SK-MEL-5 (cell line): Measurements from ENCODE around the gene MEF2D. TPM values are rescaled to one million over a fixed set of nuclear protein-coding genes. Genes with fewer than 3 reads are reported as not detected.

ENCODE experiments used
- DNase-seq: peaks from one replicate; pipeline ENCODE4 v3.0.0-alpha.2; 2016; ENCODE audit warnings: low read depth, low spot score
- in situ Hi-C: cut with HindIII; loops from 2 replicates; pipeline ENCODE4 v1.10.0; 2016; ENCODE audit warnings: low sequenced_read_pairs, high pct_unique_total_duplicates, low pct_unique_long_range_greater_than_20kb
- total RNA-seq: library from RNA; depleted of rRNA; stranded (reverse); fragments of >200 nt; shearing (Covaris generic); gene quantifications from 2 replicates; pipeline ENCODE4 v1.2.3, GENCODE V29; 2014

MEF2D gene
- total RNA-seq, 1 experiment from 2014 or later, result 19.9 TPM

DNA sequence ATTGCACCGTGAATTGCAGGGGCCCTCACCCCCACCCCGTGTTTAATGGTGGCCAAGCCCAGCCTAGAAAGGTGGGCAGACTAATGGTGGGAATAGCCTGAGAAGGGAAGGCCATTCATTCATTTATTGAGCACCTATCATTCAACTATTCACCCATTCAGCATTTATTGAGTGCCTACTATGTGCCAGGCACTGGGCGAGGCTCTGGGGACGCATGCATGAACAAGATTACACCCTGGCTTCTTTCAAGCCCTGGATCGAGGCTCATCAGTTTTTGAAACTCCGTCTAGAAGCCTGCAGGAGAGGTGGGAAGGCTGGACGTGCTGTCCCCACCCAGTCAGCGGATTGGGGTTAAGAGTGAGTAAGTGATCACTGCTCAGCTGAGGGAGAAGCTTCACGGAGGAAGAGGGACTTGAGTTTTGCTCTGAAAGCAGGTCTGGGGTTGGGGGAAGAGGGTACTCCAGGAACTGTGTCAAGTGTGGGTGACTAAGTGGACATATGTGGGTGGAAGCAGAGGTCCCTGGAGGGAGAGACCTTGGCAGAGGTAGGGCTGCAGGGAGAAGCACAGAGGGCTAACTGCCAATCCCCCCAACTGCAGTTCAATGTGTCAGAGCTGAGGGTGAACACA is 35.6 kb downstream of the MEF2D start:
- no peak for DNase-seq
- in situ Hi-C loops, result no loop called here

DNA sequence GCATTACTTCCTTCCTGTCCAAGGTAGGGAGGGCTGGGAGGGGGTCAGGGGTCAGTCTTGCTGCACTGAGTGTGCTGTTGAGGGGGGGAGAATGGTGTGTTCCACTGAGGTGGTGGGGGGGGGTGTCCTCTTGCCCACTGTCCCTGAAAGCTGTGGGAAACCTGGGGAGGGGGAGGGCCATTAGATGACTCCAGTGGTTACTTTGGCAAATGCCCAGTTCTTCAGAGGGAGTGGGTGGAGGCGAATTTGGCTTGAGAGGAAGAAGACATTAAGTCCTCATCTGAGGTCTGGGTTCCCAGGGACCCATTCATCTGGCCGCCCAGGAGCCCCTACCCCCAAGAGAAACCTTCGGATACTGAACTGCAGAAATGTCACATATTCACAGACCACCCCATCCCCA is 36.2 kb downstream of the MEF2D start:
- in situ Hi-C loops, result no loop called here
- DNase-seq, result no peak

DNA sequence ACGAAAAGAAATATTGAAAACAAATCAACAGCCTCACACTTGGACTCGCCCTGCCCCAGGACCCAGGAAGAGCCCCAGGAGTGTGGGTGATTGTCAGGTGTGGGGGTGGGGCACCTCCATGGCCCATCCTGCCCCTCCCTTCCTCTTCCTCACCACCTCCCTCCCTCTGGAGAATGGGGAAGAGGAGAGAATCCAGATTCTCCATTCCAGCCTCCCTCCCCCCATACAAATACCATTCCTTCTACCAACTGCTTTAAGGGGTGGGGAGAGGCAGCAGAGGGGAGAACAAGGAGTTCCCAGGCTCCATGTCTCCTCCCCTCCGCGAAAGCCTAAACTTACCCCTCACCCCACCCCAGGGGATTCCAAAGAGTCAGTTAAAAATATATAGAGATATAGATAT is 36.7 kb downstream of the MEF2D start:
- DNase-seq, result no peak
- in situ Hi-C loops, result no loop called here

DNA sequence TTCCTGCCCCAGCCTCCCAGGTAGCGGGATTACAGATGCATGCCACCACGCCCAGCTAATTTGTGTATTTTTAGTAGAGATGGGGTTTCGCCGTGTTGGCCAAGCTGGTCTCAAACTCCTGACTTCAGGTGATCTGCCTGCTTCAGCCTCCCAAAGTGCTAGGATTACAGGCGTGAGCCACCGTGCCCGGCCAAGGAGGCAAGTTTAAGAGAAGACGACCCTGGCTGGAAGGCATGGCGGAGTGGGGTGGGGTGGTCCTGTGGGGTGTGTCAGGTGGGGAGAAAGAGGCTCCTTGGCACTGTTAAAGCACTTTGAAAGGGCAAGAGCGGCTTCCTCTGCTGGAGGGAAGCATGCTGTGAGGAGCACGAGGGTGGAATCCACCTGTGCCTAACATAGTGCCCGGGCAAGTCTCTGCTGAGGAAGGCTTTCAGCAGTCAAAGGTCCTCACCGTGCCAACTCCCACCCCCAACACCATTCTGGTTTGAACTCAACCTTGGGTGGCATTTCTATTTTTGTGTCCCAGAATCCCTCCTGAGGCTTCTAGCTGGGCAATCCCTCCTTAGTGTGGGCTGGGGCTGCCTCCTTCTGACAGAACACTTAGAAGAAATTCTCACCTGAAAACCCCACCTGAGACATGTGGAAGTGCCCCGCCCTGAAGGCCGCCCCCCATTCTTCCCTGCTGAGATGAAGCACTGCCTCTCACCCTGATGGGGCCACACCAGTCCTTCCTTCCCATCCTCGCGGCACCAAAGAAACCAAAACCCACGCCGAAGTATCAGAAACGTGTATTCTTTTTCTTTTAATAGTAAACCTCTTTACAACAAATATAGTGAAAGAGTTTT is 37.4 kb downstream of the MEF2D start:
- in situ Hi-C loops, result no loop called here
- DNase-seq, result no peak

DNA sequence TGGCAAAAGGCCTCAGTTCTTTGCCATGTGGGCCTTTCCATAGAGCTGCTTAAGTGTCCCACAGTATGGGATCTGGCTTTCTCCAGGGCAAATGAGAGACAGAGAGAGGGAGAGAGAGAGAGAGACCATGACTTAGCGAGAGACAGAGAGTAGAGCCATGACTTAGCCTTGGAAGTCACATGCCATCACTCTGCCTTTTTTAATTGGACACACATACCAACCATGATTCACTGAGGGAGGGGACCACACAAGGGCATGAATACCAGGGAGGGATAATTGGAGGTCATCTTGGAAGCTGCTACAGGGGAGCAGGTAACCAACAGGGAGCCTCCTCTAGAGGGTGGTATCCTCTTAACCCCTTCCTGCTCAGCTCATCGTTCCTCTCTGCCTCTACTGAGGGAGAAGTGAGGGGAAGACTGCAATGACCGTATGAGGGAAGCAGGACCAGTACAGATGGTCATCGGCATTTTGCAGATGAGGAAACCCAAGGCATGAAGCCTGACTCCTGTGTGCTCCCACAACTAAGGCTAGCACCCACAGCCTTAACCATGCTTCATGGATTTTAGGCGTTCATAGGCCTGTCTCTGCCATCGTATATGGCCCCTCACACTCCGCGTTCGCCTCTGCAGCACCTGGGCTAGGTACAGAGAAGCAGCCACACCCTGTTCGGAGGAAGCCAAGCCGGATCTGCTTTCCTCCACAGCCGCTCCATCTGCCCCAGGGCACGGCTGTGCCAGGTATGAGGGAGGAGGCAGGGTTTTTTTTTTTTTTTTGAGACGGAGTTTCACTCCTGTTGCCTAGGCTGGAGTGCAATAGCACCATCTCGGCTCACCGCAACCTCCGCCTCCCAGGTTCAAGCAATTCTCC is 38.6 kb downstream of the MEF2D start:
- in situ Hi-C loops, result no loop called here
- DNase-seq, result no peak

DNA sequence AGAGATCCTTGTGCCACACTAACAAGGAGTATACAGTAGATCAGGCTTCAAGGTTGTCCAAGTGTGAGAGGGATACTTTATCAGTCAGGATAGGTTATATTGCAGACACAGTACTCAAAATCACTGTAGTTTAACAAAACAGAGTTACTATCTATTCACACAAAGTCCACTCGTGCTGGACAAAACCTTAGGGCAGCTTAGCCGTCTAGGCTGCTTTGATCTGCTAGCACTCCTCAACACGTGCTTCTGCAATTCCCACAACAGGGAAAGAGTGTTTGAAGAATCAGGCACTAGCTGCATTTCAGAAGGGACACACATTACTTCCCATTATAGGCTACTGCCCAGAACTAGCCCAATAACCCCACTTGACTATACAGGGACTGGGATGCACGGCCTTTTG is 39.5 kb downstream of the MEF2D start:
- in situ Hi-C loops, result no loop called here
- no peak for DNase-seq

DNA sequence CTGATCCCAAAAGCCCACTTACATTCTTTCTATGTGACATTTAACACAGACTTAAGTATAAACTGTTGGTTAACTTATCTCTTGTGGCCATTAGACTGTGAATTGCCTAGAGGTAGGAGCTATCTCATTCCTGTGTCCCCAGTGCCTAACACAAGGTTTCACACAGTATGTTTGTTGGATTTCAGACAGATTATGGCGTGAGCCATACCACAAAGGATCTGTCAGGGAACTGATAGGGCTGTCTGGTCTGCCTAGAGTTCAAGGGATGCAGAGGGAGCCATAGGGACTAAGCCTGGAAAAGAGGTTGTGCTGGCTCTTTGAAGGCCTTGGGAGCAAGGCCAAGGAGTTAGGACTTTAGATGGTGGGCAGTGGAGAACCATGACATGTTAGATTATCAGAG is 40.0 kb downstream of the MEF2D start:
- no peak for DNase-seq
- in situ Hi-C loops, result no loop called here

DNA sequence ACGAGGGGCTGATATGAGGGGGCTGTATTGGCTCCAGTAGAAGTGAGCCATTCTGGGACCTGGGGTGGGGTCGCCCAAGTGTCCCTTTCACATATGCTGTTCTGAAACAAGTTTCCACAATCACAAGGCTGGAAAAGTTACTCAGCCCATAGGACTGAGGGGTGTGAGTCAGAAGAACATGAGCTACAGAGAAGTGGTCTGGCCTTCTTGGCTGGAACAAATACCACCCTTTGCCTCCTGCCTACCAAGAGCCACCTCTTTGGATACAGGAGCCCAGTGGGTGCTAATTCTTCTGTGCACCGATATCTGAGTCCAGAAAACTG is 42.4 kb downstream of the MEF2D start:
- in situ Hi-C loops, result no loop called here
- peak; percentile 44 for DNase-seq

DNA sequence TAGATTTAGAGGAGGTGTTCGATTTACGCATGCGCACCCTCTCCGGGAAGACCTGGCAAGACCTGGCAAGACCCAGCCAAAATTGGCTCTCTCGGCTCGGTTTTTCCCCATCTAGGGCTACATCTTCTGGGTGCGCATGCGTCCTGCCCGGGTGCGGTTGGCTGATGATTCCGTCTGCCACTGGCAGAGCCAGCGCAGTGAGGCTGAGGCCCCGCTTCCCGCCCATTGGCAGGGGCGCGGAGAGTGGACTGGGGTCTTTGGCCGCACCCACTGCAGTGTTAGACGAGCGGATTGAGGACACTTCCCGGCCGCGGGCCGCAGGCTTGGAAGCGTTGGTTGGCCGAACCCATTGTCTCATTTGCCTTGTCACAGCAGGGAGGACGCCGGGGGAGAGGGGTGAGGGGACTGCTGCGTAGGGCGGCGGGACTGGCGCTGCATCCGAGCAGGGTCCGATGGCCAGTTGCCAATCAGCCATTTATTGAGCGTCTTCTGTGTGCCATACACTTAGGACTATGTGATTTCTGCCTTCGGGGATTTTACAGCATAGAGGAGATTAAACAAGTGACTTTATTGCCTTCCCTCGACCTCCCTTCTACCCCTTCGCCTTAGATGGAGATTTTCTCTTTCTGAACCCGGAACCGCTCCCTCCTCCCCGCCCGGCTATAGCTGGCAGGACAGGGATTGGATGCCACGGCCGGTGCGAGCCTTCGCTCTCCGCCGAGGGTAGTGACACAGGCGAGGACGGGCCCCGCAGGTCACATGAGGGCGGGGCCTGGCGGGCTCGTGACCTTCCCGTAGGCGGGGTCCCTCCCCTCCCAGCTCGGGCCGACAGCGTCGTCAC is 43.7 kb downstream of the MEF2D start:
- DNase-seq, result peak; percentile 99
- in situ Hi-C loops, result no loop called here

DNA sequence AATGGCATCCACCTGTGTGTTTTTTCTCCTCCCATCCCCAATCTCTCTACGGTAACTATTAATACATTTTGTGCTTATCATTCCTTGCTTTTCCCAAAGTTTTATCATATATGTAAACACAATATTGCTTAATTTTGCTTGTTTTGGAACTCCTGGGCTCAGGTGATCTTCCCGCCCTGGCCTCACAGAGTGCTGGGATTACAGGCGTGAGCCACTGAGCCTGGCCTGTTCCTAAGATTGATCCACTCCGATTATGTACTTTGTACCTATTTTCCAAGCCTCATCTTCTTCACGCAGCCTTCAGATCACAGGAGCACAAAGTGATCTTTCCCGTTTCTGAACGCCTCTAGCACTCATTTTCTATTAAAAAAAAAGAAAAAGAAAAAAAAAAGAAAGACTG is 45.2 kb downstream of the MEF2D start:
- no peak for DNase-seq
- in situ Hi-C loops, result no loop called here

DNA sequence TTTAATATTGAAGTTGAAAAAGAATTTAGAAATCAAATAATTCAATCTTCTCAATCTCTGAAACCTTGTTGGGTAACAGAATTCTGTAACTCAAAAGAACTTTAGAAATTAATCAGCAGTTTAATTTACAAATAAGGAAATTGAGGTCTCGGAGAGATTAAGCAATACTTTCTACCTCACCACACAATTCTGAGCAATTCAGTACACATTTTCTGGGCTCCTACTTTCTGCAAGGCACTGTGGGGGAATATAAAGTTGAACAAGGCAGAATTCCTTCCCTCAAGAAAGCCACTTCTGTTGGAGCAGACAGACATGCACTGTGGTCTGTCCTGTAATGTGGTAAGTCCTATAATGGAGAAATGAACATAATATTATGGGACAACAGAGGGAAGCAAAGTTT is 47.7 kb downstream of the MEF2D start:
- DNase-seq, result no peak
- in situ Hi-C loops, result no loop called here

DNA sequence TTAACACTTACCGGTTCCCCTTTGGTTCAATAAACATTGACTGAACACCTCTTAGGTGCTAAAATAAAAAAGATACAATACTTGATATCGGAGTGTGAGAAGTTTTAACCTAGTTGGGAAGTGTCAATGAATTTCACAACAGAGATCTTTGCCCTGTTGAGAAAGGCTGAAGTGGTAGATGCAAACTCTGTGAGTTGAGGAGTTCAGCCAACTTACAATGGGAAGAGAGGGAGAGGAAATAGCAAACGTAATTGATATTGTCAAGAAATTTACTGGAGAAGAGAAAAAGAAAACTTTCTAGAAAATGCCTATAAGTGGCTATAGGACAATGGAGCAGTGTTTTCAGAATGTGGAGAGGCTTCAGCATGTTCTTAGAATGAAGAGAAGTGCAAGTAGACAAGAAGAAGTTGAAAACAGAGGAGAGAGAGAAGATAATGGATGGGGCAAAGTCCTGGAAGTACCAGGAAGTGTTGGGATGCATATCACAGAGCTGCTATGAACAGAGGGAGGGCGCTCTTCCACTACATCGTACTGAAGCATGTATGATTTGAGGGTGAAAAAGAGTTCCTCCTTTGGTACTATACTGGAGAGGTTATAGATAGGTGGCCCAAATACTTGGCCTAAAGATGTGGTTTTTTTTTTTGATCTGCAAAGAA is 48.9 kb downstream of the MEF2D start:
- no peak for DNase-seq

DNA sequence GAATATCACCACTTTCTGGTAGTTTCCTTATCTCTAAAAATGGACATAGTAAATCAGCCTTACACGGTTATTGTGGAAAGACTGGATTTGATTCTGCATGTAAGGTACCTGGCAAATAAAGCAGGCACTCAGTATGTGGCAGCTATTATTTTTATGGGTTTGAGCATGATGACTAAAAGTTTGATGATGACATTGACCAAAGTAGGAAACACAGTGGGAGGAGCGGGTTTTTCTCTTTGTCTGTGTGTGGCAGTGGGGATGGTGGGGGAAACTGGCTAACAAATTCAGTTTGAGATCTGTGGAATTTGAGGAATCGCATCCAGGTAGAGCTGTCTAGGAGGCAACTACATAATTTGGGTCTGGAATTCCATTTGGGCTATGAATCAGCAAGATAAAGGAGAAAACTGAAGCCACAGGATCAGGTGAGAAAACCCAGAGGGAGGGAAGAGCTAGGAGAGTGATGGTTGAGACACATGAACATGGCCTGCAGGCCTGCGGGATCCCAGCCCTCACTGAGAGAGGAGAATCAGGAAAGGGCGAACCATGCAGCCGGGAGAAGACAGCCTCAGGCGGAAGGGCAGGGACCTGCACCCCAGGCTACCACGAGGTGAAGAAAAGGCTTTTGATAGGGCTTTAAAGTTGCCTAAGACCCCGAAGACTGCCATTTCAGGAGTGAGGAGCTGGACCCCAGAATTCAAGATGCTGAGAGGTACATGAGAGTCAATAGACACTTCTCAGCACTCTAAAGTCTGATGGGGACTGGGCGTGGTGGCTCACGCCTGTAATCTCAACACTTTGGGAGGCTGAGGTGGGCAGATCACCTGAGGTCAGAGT is 52.2 kb downstream of the MEF2D start:
- in situ Hi-C loops, result no loop called here
- DNase-seq, result no peak

More for the DNA sequence above, 48.9 kb downstream of the MEF2D start:
- in situ Hi-C loops, result no loop called here

DNA sequence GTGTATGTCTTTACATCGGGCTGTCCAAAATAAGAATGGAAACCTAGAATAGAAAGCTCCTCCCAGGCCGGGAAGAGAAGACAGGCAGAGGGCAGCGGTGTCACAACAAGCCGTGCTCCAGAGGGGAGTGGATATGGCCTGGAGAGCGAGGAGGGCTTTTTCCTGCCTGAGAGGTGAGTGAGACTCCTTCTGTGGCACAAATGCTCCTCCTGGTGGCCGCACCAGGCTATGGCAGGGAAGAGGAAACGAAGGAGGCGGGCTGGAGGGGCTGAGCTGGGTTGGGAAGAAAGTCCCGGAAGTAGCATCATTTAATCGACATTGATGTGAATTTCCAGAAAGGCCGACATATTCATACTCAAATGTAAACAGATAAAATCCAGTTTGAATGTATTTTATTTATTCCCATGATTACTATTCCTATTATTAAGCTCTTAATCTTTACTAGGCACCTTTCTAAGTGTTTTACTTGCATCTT is 54.7 kb downstream of the MEF2D start:
- in situ Hi-C loops, result no loop called here
- peak; percentile 92 for DNase-seq

DNA sequence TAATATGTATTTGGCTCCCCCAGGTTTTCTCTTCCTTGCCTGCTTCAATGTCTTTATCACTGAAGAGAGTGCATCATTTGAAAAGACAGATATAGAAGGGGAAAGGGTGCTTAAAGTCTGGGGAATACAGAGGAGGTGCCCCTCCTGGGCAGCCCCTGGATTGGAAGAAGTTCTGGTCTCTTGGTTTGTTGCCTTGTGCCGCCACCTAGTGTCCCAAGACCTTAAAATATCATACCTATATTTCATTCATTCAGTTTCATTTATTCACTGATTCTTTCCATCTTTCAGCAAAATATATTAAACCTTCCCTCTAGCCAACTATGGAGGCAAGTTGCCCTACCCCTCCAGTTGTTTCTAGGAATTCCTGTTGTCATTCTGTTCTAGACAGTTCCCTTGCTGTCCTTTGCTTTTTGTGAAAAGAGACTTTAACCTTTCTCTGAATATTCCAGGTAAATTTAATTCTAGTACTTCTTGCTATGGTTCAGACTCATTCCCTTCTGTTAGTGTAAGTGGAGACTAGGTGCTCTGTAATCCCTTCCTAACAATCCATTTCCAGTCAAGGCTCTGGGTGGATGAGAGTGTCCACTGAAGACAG is 56.1 kb downstream of the MEF2D start:
- peak; percentile 65 for DNase-seq
- in situ Hi-C loops, result no loop called here

DNA sequence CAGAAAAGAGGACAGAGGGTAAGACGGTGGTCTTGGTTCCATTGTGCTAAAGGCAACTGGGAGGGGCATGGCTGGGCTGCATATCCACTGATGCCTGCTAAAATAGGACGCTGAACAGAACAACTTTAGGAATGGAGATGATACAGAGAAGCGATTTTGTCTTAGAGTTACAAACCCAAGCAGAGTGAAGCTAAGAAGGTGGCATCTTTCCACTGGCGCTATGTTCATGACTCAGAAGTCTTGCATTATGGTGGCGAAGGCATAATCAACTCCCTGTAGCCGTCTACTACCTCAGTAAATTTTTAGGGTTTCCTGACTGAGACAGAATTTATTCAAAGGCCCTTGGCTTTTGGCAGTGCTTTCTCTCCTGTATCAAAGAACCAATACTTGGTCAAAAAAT is 57.3 kb downstream of the MEF2D start:
- in situ Hi-C loops, result no loop called here
- DNase-seq, result no peak
